H1 (cell line): ENCODE data around the gene TACSTD2. TPM values are rescaled to one million over a fixed set of nuclear protein-coding genes. Genes with fewer than 3 reads are reported as not detected.

ENCODE experiments used
- CTCF ChIA-PET: fragments of 300-600 bp; sonication (Branson Sonifier 250); formaldehyde crosslinking; loops from one replicate; lab custom pipeline; 2021; ENCODE audit not compliant: partially characterized antibody; lab: Charles Lee
- POLR2A ChIA-PET: fragments of 300-600 bp; sonication (Branson Sonifier 250); formaldehyde crosslinking; loops from one replicate; lab custom pipeline; 2021; ENCODE audit warnings: inconsistent platforms; ENCODE audit not compliant: partially characterized antibody; lab: Charles Lee
- DNase-seq, 2 experiments: peaks; one replicate each; pipeline versions ENCODE4 v3.0.0 to v3.0.0-alpha.2; 2010 to 2022; ENCODE audit warnings: low spot score in 2 of 2, low read depth in 1 of 2, mixed read lengths in 1 of 2
- FAIRE-seq: peaks from 2 replicates; lab custom pipeline; 2011; peaks lifted over from hg19 to GRCh38; lab: Jason Lieb, UNC
- H2AFZ ChIP-seq: 2 replicates; pipeline ENCODE4 v1.8.1; 2012; ENCODE audit warnings: low read length, inconsistent platforms
- H2AK5ac ChIP-seq: 2 replicates; pipeline ENCODE4 v1.6.1; 2013; ENCODE audit warnings: low read depth, low read length
- H2BK120ac ChIP-seq: replicated peaks from 2 replicates; pipeline ENCODE3; 2013; ENCODE audit warnings: low read depth, low read length, inconsistent platforms
- H2BK12ac ChIP-seq: 2 replicates; pipeline ENCODE4 v1.6.1; 2013; ENCODE audit warnings: low read depth, low read length
- H2BK15ac ChIP-seq: 2 replicates; pipeline ENCODE4 v1.6.1; 2013; ENCODE audit warnings: low read length
- H2BK20ac ChIP-seq: 2 replicates; pipeline ENCODE4 v1.6.1; 2013; ENCODE audit warnings: low read length
- H2BK5ac ChIP-seq: 2 replicates; pipeline ENCODE4 v1.6.1; 2013; ENCODE audit warnings: low read depth, low read length
- H3K14ac ChIP-seq: 2 replicates; pipeline ENCODE4 v1.6.1; 2013; ENCODE audit warnings: inconsistent platforms; ENCODE audit not compliant: insufficient read length
- H3K18ac ChIP-seq: 2 replicates; pipeline ENCODE4 v1.6.1; 2013; ENCODE audit warnings: low read length; ENCODE audit errors: extremely low read depth
- H3K23ac ChIP-seq: 2 replicates; pipeline ENCODE4 v1.6.1; 2013; ENCODE audit warnings: inconsistent platforms; ENCODE audit not compliant: insufficient read length
- H3K23me2 ChIP-seq: 2 replicates; pipeline ENCODE4 v1.6.1; 2013; ENCODE audit warnings: low read depth, low read length
- H3K27ac ChIP-seq: 2 replicates; pipeline ENCODE4 v1.6.1; 2011; ENCODE audit warnings: low read depth, low read length, inconsistent platforms
- H3K27me3 ChIP-seq, 4 experiments: replicated peaks in 1 of 4; 1 replicate in 1 of 4; 2 replicates in 3 of 4; pipeline versions ENCODE4 v1.6.1 to v1.8.1; 2011 to 2013; ENCODE audit warnings: low read length in 3 of 4, mild to moderate bottlenecking in 3 of 4, inconsistent platforms in 2 of 4, mixed read lengths in 2 of 4, moderate library complexity in 1 of 4; ENCODE audit not compliant: control insufficient read depth in 3 of 4, insufficient read depth in 3 of 4; ENCODE audit errors: extremely low read depth in 1 of 4
- H3K36me3 ChIP-seq, 4 experiments: 2 replicates each; pipeline versions ENCODE4 v1.6.1 to v1.8.1; 2011 to 2013; ENCODE audit warnings: mild to moderate bottlenecking in 4 of 4, low read length in 3 of 4, moderate library complexity in 2 of 4, control low read depth in 1 of 4, inconsistent platforms in 1 of 4; ENCODE audit not compliant: insufficient read depth in 4 of 4, control insufficient read depth in 2 of 4
- H3K4ac ChIP-seq: replicated peaks from 2 replicates; pipeline ENCODE3; 2013; ENCODE audit warnings: low read length, low read depth, mixed read lengths, inconsistent platforms; ENCODE audit not compliant: insufficient read length
- H3K4me1 ChIP-seq, 4 experiments: replicated peaks in 1 of 4; 1 replicate in 1 of 4; 2 replicates in 3 of 4; pipeline versions ENCODE4 v1.6.1 to v1.8.1; 2011 to 2013; ENCODE audit warnings: low read length in 3 of 4, inconsistent platforms in 2 of 4, mixed read lengths in 1 of 4; ENCODE audit not compliant: insufficient read depth in 4 of 4, control insufficient read depth in 3 of 4
- H3K4me2 ChIP-seq, 2 experiments: 2 replicates each; pipeline versions ENCODE4 v1.6.1 to v1.8.1; 2011 to 2013; ENCODE audit warnings: low read depth in 2 of 2, low read length in 2 of 2, control low read depth in 1 of 2, inconsistent platforms in 1 of 2, mild to moderate bottlenecking in 1 of 2; ENCODE audit not compliant: insufficient read depth in 1 of 2
- H3K4me3 ChIP-seq, 4 experiments: fragments of 200-600, 300-600 bp in 1 of 4; sonication (generic), shearing (Covaris generic), sonication (Bioruptor Twin) in 1 of 4; 2 replicates each; pipeline versions ENCODE4 v1.5.1 to v1.8.1; 2011 to 2016; ENCODE audit warnings: low read length in 4 of 4, low read depth in 3 of 4, control low read depth in 2 of 4, inconsistent platforms in 2 of 4, mild to moderate bottlenecking in 2 of 4, mixed read lengths in 1 of 4, moderate library complexity in 1 of 4; ENCODE audit not compliant: insufficient read depth in 2 of 4; ENCODE audit errors: extremely low read depth in 1 of 4
- H3K56ac ChIP-seq: replicated peaks from 2 replicates; pipeline ENCODE3; 2013; ENCODE audit warnings: low read depth, mild to moderate bottlenecking, mixed read lengths, low read length, inconsistent platforms; ENCODE audit not compliant: insufficient read length
- H3K79me1 ChIP-seq: 2 replicates; pipeline ENCODE4 v1.6.1; 2013; ENCODE audit warnings: low read depth, low read length, control low read depth
- H3K79me2 ChIP-seq, 2 experiments: 2 replicates each; pipeline versions ENCODE4 v1.6.1 to v1.8.1; 2012 to 2013; ENCODE audit warnings: low read length in 2 of 2, mild to moderate bottlenecking in 2 of 2, inconsistent platforms in 1 of 2; ENCODE audit not compliant: insufficient read depth in 2 of 2, control insufficient read depth in 1 of 2
- H3K9ac ChIP-seq, 4 experiments: replicated peaks in 1 of 4; 1 replicate in 1 of 4; 2 replicates in 3 of 4; pipeline versions ENCODE4 v1.6.1 to v1.8.1; 2011 to 2013; ENCODE audit warnings: low read depth in 3 of 4, low read length in 3 of 4, control low read depth in 2 of 4, mild to moderate bottlenecking in 2 of 4, moderate library complexity in 2 of 4, inconsistent platforms in 1 of 4; ENCODE audit errors: extremely low read depth in 1 of 4
- H3K9me3 ChIP-seq, 2 experiments: 2 replicates each; pipeline versions ENCODE4 v1.6.1 to v1.8.1; 2012 to 2013; ENCODE audit warnings: mild to moderate bottlenecking in 2 of 2, moderate library complexity in 2 of 2, control low read depth in 1 of 2, inconsistent platforms in 1 of 2, low read depth in 1 of 2, low read length in 1 of 2, mixed read lengths in 1 of 2; ENCODE audit not compliant: insufficient read depth in 2 of 2
- H4K20me1 ChIP-seq, 2 experiments: replicated peaks in 1 of 2; 2 replicates each; pipeline versions ENCODE3 to v1.8.1; 2011 to 2013; ENCODE audit warnings: inconsistent platforms in 2 of 2, low read length in 2 of 2, mild to moderate bottlenecking in 1 of 2; ENCODE audit not compliant: insufficient read depth in 2 of 2, control insufficient read depth in 1 of 2
- H4K5ac ChIP-seq: 2 replicates; pipeline ENCODE4 v1.6.1; 2013; ENCODE audit warnings: low read length, low read depth, mixed read lengths, inconsistent platforms; ENCODE audit not compliant: insufficient read length
- H4K8ac ChIP-seq: 2 replicates; pipeline ENCODE4 v1.8.0; 2013; ENCODE audit warnings: mild to moderate bottlenecking, moderate library complexity, low read length, inconsistent platforms; ENCODE audit not compliant: insufficient read depth; ENCODE audit errors: extremely low read depth
- H4K91ac ChIP-seq: replicated peaks from 2 replicates; pipeline ENCODE3; 2013; ENCODE audit warnings: low read length, mixed read lengths, inconsistent platforms; ENCODE audit not compliant: insufficient read length
- BCL11A ChIP-seq, 2 experiments: IDR thresholded peaks; one replicate each; pipeline ENCODE4 v1.6.1; 2011; ENCODE audit warnings: low read depth in 2 of 2, low read length in 2 of 2, mild to moderate bottlenecking in 2 of 2
- CBX8 ChIP-seq: fragments of 300-800, 300-1000 bp; sonication (generic); IDR thresholded peaks from 2 replicates; pipeline ENCODE4 v1.7.1; 2016; ENCODE audit warnings: low read depth, low read length, borderline replicate concordance
- FOSL1 ChIP-seq: IDR thresholded peaks from 2 replicates; pipeline ENCODE4 v1.6.1; 2011; ENCODE audit warnings: mild to moderate bottlenecking, low read depth, low read length, moderate library complexity; ENCODE audit not compliant: insufficient read depth
- HDAC6 ChIP-seq: IDR thresholded peaks from one replicate; pipeline ENCODE4 v1.7.1; 2012; ENCODE audit warnings: low read depth, mild to moderate bottlenecking, inconsistent platforms, low read length, moderate library complexity
- JUND ChIP-seq: IDR thresholded peaks from 2 replicates; pipeline ENCODE4 v1.6.1; 2011; ENCODE audit warnings: mild to moderate bottlenecking, improper control_type of control experiment, low read length
- NRF1 ChIP-seq: IDR thresholded peaks from 2 replicates; pipeline ENCODE4 v1.6.1; 2011; ENCODE audit warnings: mild to moderate bottlenecking, low read depth, low read length, improper control_type of control experiment
- POLR2A ChIP-seq, 2 experiments: IDR thresholded peaks; 1 replicate in 1 of 2; 2 replicates in 1 of 2; pipeline ENCODE4 v1.6.1; 2011; ENCODE audit warnings: low read depth in 2 of 2, low read length in 2 of 2, mild to moderate bottlenecking in 2 of 2; ENCODE audit errors: control extremely low read depth in 1 of 2
- RXRA ChIP-seq: IDR thresholded peaks from 2 replicates; pipeline ENCODE4 v1.6.1; 2011; ENCODE audit warnings: low read depth, mild to moderate bottlenecking, low read length, moderate library complexity; ENCODE audit not compliant: insufficient read depth
- SP4 ChIP-seq: IDR thresholded peaks from 2 replicates; pipeline ENCODE4 v1.6.1; 2012; ENCODE audit warnings: low read length, inconsistent platforms
- SRF ChIP-seq: IDR thresholded peaks from 2 replicates; pipeline ENCODE4 v1.6.1; 2011; ENCODE audit warnings: mild to moderate bottlenecking, low read depth, low read length, moderate library complexity
- TAF7 ChIP-seq: optimal IDR thresholded peaks from 2 replicates; pipeline ENCODE3; 2011; ENCODE audit warnings: low read depth, mild to moderate bottlenecking, inconsistent platforms, low read length, moderate library complexity, borderline replicate concordance
- ZNF274 ChIP-seq: IDR thresholded peaks from 2 replicates; pipeline ENCODE4 v1.7.0; 2012; ENCODE audit warnings: low read length, borderline replicate concordance; ENCODE audit errors: extremely low read depth
- WGBS, 2 experiments: shearing (Covaris generic) in 1 of 2; methylation state at CpG; one replicate each; pipeline versions ENCODE4 v1.1.6 to v1.1.7; 2013 to 2015; ENCODE audit warnings: low lambda C conversion rate in 2 of 2, mixed read lengths in 2 of 2, inconsistent platforms in 1 of 2, low coverage in 1 of 2, missing lambda C conversion rate in 1 of 2; ENCODE audit not compliant: insufficient replicate concordance in 2 of 2, insufficient coverage in 1 of 2, insufficient read length in 1 of 2; ENCODE audit errors: extremely low coverage in 1 of 2, missing lambda C conversion rate in 1 of 2; 5-methylcytosine and 5-hydroxymethylcytosine counted together
- polyA plus RNA-seq, 7 experiments: library from polyadenylated mRNA; depleted of rRNA in 3 of 7; stranded (reverse) in 5 of 7; unstranded in 2 of 7; fragments of >200 nt in 5 of 7; fragments of 200-250 nt in 2 of 7; gene quantifications; 1 replicate in 5 of 7; 2 replicates in 1 of 7; 4 replicates in 1 of 7; pipeline versions ENCODE4 v1.2.1 to v1.2.3, GENCODE V29; 2011 to 2013; ENCODE audit warnings: missing spikeins in 2 of 7, mixed read lengths in 2 of 7
- total RNA-seq: library from RNA; stranded (reverse); fragmentation: NEBNext Ultra II Directional; extraction: Animal tissue kit (Norgen Biotek cat#: 25700); gene quantifications from 2 replicates; pipeline ENCODE4 v1.2.1, GENCODE V29; 2021
- TF ChIP-seq, protein P1 (sequence below), 3 experiments: IDR thresholded peaks; 1 replicate in 2 of 3; 2 replicates in 1 of 3; pipeline versions ENCODE4 v1.5.1 to v1.6.1; 2011; ENCODE audit warnings: low read length in 3 of 3, mild to moderate bottlenecking in 3 of 3, inconsistent platforms in 2 of 3, low read depth in 1 of 3, moderate library complexity in 1 of 3; ENCODE audit not compliant: insufficient read depth in 1 of 3; ENCODE audit errors: control extremely low read depth in 1 of 3

TACSTD2 gene
- total and polyA plus RNA-seq, 2 of the 8 experiments (the other 6 are each of a cell fraction or from before 2014, with no cell fraction given), result 0.76 to 0.85 TPM

DNA sequence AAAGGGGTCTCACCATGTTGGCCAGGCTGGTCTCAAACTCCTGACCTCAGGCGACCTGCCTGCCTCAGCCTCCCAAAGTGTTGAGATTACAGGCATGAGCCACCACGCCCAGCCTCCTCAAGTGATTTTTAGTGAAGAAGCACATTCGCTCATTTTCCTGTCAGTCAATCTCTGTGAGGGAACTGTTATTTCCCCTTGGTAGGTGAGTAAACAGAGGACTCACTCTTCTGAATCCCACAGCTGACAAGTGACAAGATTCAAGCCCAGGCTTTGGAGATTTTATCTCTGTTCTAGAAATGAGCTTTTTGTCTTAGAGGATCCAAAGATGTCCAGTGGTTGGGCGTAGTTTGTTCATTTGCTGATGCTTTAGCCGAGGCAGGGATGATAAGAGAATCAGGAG lies 43.9 kb upstream of the TACSTD2 start:
- Histone ChIP-seq H3K27me3 (no peaks in the 10 kb centered on the region), H3K9me3 (peaks cover 0 to 4% of the 10 kb centered on the region in 2 experiments; a peak in 1 of 4 replicates), H3K9ac (no peak overlapping the region), H3K36me3 (no peaks in the 10 kb centered on the region), H2AK5ac (no peak overlapping the region), H3K18ac (no peak overlapping the region), H3K27ac (no peak overlapping the region), H3K4me1 (peaks cover 0 to 11% (median 3%) of the 10 kb centered on the region in 4 experiments; a peak in 5 of 7 replicates), H4K8ac (no peak overlapping the region), H2BK20ac (no peak overlapping the region), H2BK12ac (no peak overlapping the region), H4K5ac (no peak overlapping the region), H3K4ac (no peak overlapping the region), H3K23ac (no peak overlapping the region), H4K91ac (no peak overlapping the region), H3K4me3 (no peak overlapping the region), H3K79me1 (no peaks in the 10 kb centered on the region), H3K4me2 (no peak overlapping the region), H2AFZ (no peak overlapping the region), H2BK15ac (no peak overlapping the region), H2BK5ac (no peak overlapping the region), H3K79me2 (no peaks in the 10 kb centered on the region), H3K14ac (no peak overlapping the region), H3K56ac (no peak overlapping the region), H3K23me2 (no peaks in the 10 kb centered on the region), H4K20me1 (no peaks in the 10 kb centered on the region), H2BK120ac (no peak overlapping the region)
- POLR2A ChIA-PET, result no interaction called here
- FAIRE-seq, result no peak
- 79% methylated on average over 5 of the region's 5 CpGs; no CpG with 5 or more reads in 1 of the 2 experiments for WGBS, 2 experiments
- CTCF ChIA-PET, result interaction anchor here (1.3 kb wide), 1 partner anchor 16 kb away, joined by 4 read pairs; no protein-coding TSS in a partner anchor
- DNase-seq, result no peak
- no peak for TF ChIP-seq TAF7
- TF ChIP-seq SRF, result no peak
- TF ChIP-seq, protein P1, sequence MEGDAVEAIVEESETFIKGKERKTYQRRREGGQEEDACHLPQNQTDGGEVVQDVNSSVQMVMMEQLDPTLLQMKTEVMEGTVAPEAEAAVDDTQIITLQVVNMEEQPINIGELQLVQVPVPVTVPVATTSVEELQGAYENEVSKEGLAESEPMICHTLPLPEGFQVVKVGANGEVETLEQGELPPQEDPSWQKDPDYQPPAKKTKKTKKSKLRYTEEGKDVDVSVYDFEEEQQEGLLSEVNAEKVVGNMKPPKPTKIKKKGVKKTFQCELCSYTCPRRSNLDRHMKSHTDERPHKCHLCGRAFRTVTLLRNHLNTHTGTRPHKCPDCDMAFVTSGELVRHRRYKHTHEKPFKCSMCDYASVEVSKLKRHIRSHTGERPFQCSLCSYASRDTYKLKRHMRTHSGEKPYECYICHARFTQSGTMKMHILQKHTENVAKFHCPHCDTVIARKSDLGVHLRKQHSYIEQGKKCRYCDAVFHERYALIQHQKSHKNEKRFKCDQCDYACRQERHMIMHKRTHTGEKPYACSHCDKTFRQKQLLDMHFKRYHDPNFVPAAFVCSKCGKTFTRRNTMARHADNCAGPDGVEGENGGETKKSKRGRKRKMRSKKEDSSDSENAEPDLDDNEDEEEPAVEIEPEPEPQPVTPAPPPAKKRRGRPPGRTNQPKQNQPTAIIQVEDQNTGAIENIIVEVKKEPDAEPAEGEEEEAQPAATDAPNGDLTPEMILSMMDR (IDR thresholded peaks at IDR 0.05; ENCODE audit: control extremely low read depth in 1 of 3, insufficient read depth in 1 of 3, low read depth in 1 of 3, low read length in 3 of 3), result no peak
- TF ChIP-seq BCL11A (IDR thresholded peaks at IDR 0.05; ENCODE audit: low read depth in 2 of 2, low read length in 2 of 2), result no peak
- TF ChIP-seq SP4, result no peak
- TF ChIP-seq ZNF274, result no peak
- no peak for TF ChIP-seq HDAC6
- no peak for TF ChIP-seq JUND
- TF ChIP-seq NRF1, result no peak
- TF ChIP-seq FOSL1, result no peak
- TF ChIP-seq POLR2A (IDR thresholded peaks at IDR 0.05; ENCODE audit: control extremely low read depth in 1 of 2, low read depth in 2 of 2, low read length in 2 of 2), result no peak
- no peak for TF ChIP-seq RXRA
- TF ChIP-seq CBX8, result no peak
